PC-9 (cell line): ENCODE measurements around the gene FOXG1.

Experiments used
- EZH2 ChIP-seq: fragments of 200-600 bp; sonication (generic); IDR thresholded peaks from 2 replicates; pipeline ENCODE4 v1.8.0; 2017; ENCODE audit warnings: antibody characterized with exemption, low read depth
- TF ChIP-seq, protein P1 (sequence below): fragments of 200-600 bp; sonication (generic); conservative IDR thresholded peaks from 2 replicates; pipeline ENCODE4 v1.6.1; 2017; ENCODE audit warnings: mixed run types, antibody characterized with exemption, mild to moderate bottlenecking, moderate library complexity

- TF ChIP-seq, protein P1, sequence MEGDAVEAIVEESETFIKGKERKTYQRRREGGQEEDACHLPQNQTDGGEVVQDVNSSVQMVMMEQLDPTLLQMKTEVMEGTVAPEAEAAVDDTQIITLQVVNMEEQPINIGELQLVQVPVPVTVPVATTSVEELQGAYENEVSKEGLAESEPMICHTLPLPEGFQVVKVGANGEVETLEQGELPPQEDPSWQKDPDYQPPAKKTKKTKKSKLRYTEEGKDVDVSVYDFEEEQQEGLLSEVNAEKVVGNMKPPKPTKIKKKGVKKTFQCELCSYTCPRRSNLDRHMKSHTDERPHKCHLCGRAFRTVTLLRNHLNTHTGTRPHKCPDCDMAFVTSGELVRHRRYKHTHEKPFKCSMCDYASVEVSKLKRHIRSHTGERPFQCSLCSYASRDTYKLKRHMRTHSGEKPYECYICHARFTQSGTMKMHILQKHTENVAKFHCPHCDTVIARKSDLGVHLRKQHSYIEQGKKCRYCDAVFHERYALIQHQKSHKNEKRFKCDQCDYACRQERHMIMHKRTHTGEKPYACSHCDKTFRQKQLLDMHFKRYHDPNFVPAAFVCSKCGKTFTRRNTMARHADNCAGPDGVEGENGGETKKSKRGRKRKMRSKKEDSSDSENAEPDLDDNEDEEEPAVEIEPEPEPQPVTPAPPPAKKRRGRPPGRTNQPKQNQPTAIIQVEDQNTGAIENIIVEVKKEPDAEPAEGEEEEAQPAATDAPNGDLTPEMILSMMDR: no peak
- no peak for TF ChIP-seq EZH2
These were observed 7.5 kb downstream of the FOXG1 start for GRCh38 chr14:28773861-28774691.
